CD4-positive, CD25-positive, alpha-beta regulatory T cell (primary cell): ENCODE data around the gene DTYMK. TPM values are rescaled to one million over a fixed set of nuclear protein-coding genes. Genes with fewer than 3 reads are reported as not detected.
A peak's percentile ranks its signal among the peaks of the same experiment; 100 is the strongest.

ENCODE experiments used
- ATAC-seq, 2 donors: fragments of 150-1000 bp; cut with Tn5 transposase; one replicate each; pipeline ENCODE4 v1.10.0; 2021; ENCODE audit warnings: low read depth in 2 of 2, moderate number of reproducible peaks in 2 of 2, moderate library complexity in 1 of 2
- DNase-seq, 3 donors: peaks; one replicate each; pipeline versions ENCODE4 v3.0.0 to v3.0.0-alpha.2; 2012 to 2022; ENCODE audit warnings: mixed read lengths in 1 of 3
- H3K27ac ChIP-seq: one replicate; pipeline ENCODE4 v1.7.0; 2013; ENCODE audit warnings: mild to moderate bottlenecking, low read length; ENCODE audit not compliant: insufficient read depth, poor library complexity, severe bottlenecking
- H3K27me3 ChIP-seq: one replicate; pipeline ENCODE4 v1.7.0; 2013; ENCODE audit warnings: low read length; ENCODE audit not compliant: control insufficient read depth, insufficient read depth
- H3K36me3 ChIP-seq: one replicate; pipeline ENCODE4 v1.7.0; 2013; ENCODE audit warnings: mild to moderate bottlenecking, low read length, moderate library complexity; ENCODE audit not compliant: control insufficient read depth, insufficient read depth
- H3K4me1 ChIP-seq: 2 replicates; pipeline ENCODE4 v1.7.0; 2013; ENCODE audit warnings: mild to moderate bottlenecking, low read length; ENCODE audit not compliant: insufficient read depth, control insufficient read depth, poor library complexity, severe bottlenecking
- H3K4me3 ChIP-seq: one replicate; pipeline ENCODE4 v1.7.0; 2013; ENCODE audit warnings: low read depth, mild to moderate bottlenecking, low read length, moderate library complexity
- H3K9me3 ChIP-seq, 2 experiments: 1 replicate in 1 of 2; 2 replicates in 1 of 2; pipeline ENCODE4 v1.7.0; 2013; ENCODE audit warnings: low read length in 2 of 2, mild to moderate bottlenecking in 1 of 2, moderate library complexity in 1 of 2; ENCODE audit not compliant: control insufficient read depth in 2 of 2
- H3K27ac Mint-ChIP-seq, 3 donors: one replicate each; pipeline ENCODE4 v1.8.0; 2020 to 2022; ENCODE audit warnings: mild to moderate bottlenecking in 3 of 3, mixed read lengths in 3 of 3, moderate library complexity in 2 of 3
- H3K27me3 Mint-ChIP-seq: one replicate; pipeline ENCODE4 v1.8.0; 2022; ENCODE audit warnings: mild to moderate bottlenecking, mixed read lengths
- H3K36me3 Mint-ChIP-seq: one replicate; pipeline ENCODE4 v1.8.0; 2020; ENCODE audit warnings: mixed read lengths
- H3K4me1 Mint-ChIP-seq, 4 donors: one replicate each; pipeline ENCODE4 v1.8.0; 2020 to 2022; ENCODE audit warnings: mixed read lengths in 4 of 4, mild to moderate bottlenecking in 1 of 4
- H3K4me3 Mint-ChIP-seq, 4 donors: one replicate each; pipeline ENCODE4 v1.8.0; 2020 to 2022; ENCODE audit warnings: mild to moderate bottlenecking in 4 of 4, mixed read lengths in 4 of 4, moderate library complexity in 3 of 4
- H3K9me3 Mint-ChIP-seq, 7 donors: one replicate each; pipeline ENCODE4 v1.8.0; 2020 to 2022; ENCODE audit warnings: mixed read lengths in 7 of 7, mild to moderate bottlenecking in 3 of 7, moderate library complexity in 2 of 7
- polyA plus RNA-seq, 4 donors: library from polyadenylated mRNA; unstranded; fragments of 300-500 nt; fragmentation: Illumina TruSeq; gene quantifications; one replicate each; pipeline ENCODE4 v1.2.3, GENCODE V29; 2021
- total RNA-seq: library from RNA; stranded (reverse); gene quantifications from one replicate; pipeline ENCODE4 v1.2.3, GENCODE V29; 2022

The DTYMK gene
- total and polyA plus RNA-seq, 5 donors from 2014 or later = 13.1 to 45.6 (median 38.3) TPM

- peaks cover 17% of the 10 kb centered on the region for H3K4me1 ChIP-seq
- Mint-ChIP-seq H3K9me3 (no peaks in the 10 kb centered on the region), H3K4me1 (peaks cover 27 to 62% (median 43%) of the 10 kb centered on the region in 4 donors), H3K27me3 (no peaks in the 10 kb centered on the region), H3K36me3 (peaks cover 3% of the 10 kb centered on the region), H3K4me3 (peak overlapping the region in 2 of 4 donors; percentile 46 to 73), H3K27ac (peak overlapping the region in 1 of 3 donors; percentile 62)
- H3K36me3 ChIP-seq = peaks cover 3% of the 10 kb centered on the region
- no peak overlapping the region for H3K4me3 ChIP-seq
- H3K27me3 ChIP-seq = no peaks in the 10 kb centered on the region
- no peaks in the 10 kb centered on the region for H3K9me3 ChIP-seq
- no peak overlapping the region for H3K27ac ChIP-seq
- DNase-seq (no peak), ATAC-seq (no peak)
These were observed 45.0 kb downstream of the DTYMK start for GRCh38 chr2:241641631-241642030.

- Histone ChIP-seq H3K4me1 (peaks cover 27% of the 10 kb centered on the region), H3K9me3 (no peaks in the 10 kb centered on the region), H3K27me3 (no peaks in the 10 kb centered on the region), H3K36me3 (peaks cover 3% of the 10 kb centered on the region), H3K4me3 (peak overlapping the region; percentile 4), H3K27ac (no peak overlapping the region)
- peak overlapping the region; percentile 59 to 84 (median 62) for H3K27ac Mint-ChIP-seq
- peak overlapping the region; percentile 29 to 71 (median 52) for H3K4me3 Mint-ChIP-seq
- H3K9me3 Mint-ChIP-seq = no peaks in the 10 kb centered on the region
- H3K27me3 Mint-ChIP-seq = no peaks in the 10 kb centered on the region
- ATAC-seq (no peak), DNase-seq (no peak)
- H3K4me1 Mint-ChIP-seq = peaks cover 27 to 65% (median 47%) of the 10 kb centered on the region in 4 donors
- peaks cover 3% of the 10 kb centered on the region for H3K36me3 Mint-ChIP-seq
These were observed 46.3 kb downstream of the DTYMK start for GRCh38 chr2:241640165-241640795.

DNA sequence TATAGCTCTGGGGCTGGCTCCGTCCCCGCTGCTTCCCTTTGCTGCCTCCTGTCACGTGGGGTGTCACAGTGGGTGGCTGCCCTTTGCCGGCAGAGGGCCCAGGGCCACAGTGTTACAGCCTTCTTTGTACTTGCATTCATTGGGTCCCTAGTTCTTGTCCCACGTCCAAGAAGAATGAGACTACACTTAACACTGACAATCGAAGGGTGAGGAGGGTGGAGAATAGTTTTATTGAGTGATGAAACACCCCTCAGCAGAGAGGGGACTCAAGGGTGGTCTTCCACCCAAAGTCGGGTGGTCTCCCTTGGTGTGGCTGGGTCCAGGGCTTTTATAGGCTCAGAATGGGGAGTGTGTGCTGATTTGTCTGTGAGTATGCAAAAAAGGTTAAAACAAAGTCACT lies 47.2 kb downstream of the DTYMK start:
- no peaks in the 10 kb centered on the region for H3K9me3 ChIP-seq
- peaks cover 27% of the 10 kb centered on the region for H3K4me1 ChIP-seq
- peak overlapping the region in 2 of 3 donors; percentile 42 to 62 for H3K27ac Mint-ChIP-seq
- no peaks in the 10 kb centered on the region for H3K9me3 Mint-ChIP-seq
- ATAC-seq (no peak), DNase-seq (no peak)
- no peaks in the 10 kb centered on the region for H3K36me3 ChIP-seq
- peak overlapping the region; percentile 44 to 92 (median 80) for H3K4me3 Mint-ChIP-seq
- H3K27ac ChIP-seq = no peak overlapping the region
- peaks cover 27 to 72% (median 53%) of the 10 kb centered on the region in 4 donors for H3K4me1 Mint-ChIP-seq
- no peaks in the 10 kb centered on the region for H3K27me3 Mint-ChIP-seq
- no peaks in the 10 kb centered on the region for H3K27me3 ChIP-seq
- no peak overlapping the region for H3K4me3 ChIP-seq
- H3K36me3 Mint-ChIP-seq = no peaks in the 10 kb centered on the region

DNA sequence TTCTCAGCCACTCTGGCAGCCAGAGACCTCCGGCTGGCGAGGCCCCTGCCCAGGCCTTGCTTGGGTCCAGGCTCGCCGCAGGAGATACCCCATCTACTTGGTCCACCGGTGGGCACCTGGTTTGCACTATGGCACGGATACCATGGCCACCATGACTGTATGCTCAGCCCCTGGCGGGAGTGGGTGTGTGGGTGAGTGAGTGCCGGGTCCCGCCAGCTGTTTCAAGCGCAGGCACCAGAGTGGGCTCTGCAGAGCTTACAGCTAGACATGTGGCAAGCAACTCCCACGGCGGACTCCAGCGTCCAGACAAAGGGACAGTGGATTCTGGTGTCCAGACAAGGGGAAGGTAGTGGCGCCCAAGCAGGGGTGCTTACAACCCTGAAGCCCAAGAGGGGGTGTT lies 47.7 kb downstream of the DTYMK start:
- Mint-ChIP-seq H3K27me3 (no peaks in the 10 kb centered on the region), H3K4me1 (peaks cover 27 to 68% (median 53%) of the 10 kb centered on the region in 4 donors), H3K36me3 (no peaks in the 10 kb centered on the region), H3K4me3 (peak overlapping the region; percentile 89 to 98 (median 92)), H3K27ac (peak overlapping the region in 2 of 3 donors; percentile 26 to 96), H3K9me3 (no peaks in the 10 kb centered on the region)
- DNase-seq = no peak
- Histone ChIP-seq H3K27ac (peak overlapping the region; percentile 88), H3K36me3 (no peaks in the 10 kb centered on the region), H3K9me3 (no peaks in the 10 kb centered on the region), H3K4me3 (peak overlapping the region; percentile 93), H3K4me1 (peaks cover 27% of the 10 kb centered on the region), H3K27me3 (no peaks in the 10 kb centered on the region)
- ATAC-seq = no peak

GRCh38 chr2:241637795-241638660 lies 48.6 kb downstream of the DTYMK start:
- ATAC-seq (peak; percentile 10 to 17), DNase-seq (peak in 2 of 3 donors; percentile 44 to 66)
- Histone ChIP-seq H3K4me3 (peak overlapping the region; percentile 93), H3K36me3 (peaks cover 9% of the 10 kb centered on the region), H3K4me1 (peaks cover 27% of the 10 kb centered on the region), H3K9me3 (no peaks in the 10 kb centered on the region), H3K27ac (peak overlapping the region; percentile 88), H3K27me3 (no peaks in the 10 kb centered on the region)
- Mint-ChIP-seq H3K4me1 (peaks cover 27 to 65% (median 52%) of the 10 kb centered on the region in 4 donors), H3K9me3 (no peaks in the 10 kb centered on the region), H3K27me3 (no peaks in the 10 kb centered on the region), H3K36me3 (no peaks in the 10 kb centered on the region), H3K27ac (peak overlapping the region; percentile 94 to 97 (median 96)), H3K4me3 (peak overlapping the region; percentile 89 to 98 (median 92))

DNA sequence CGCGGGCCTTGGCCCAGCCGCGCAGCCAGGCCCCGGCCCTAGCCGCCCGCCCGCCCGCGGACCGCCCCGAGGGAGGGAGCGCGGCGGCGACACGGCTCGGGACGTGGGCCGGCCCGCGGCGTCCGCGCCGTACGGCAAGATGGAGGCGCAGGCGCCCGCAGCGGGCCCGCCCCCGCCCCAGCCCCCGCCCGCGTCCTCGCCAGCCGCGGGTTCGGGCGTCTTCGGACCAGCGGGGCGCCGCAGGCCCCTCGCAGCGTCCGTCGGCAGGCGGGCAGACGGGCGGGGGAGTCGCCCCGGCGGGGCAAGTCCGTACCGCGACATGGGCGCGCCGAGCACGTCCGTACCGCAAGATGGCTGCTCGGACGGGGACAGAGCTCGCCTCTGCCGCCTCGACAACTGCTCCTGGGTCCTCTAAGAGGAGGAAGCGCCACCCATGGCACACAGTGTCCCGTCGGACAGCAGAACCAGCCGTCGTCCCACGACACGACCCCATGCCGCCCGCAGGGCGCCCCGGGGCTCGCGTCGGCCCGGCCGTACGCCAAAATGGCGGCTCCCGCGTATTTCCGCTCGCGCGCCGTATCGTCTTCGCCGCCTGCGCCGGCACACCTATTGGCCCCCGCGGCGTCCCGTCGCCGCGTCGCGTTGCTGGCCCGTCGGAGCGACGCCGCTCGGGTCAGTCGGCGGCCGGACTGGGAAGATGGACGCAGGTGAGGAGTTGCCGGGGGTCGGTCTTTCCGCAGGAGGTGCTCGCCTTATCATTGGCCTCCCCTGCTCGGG lies 49.4 kb downstream of the DTYMK start, which contains the start of the genes ATG4B and THAP4:
Gene ATG4B (plus strand): TSS at position 676 of the 777 bp plus-strand sequence. CDS start 22 bp downstream, at position 698.
Gene THAP4 (minus strand): TSS at position 141 of the 777 bp plus-strand sequence. CDS start 141 bp downstream, outside the sequence.
- ATAC-seq (peak; percentile 68 to 73), DNase-seq (peak; percentile 69 to 87 (median 81))
- Histone ChIP-seq H3K27me3 (no peaks in the 10 kb centered on the region), H3K4me1 (peaks cover 27% of the 10 kb centered on the region), H3K4me3 (peak within 1 kb of the TSS; percentile 93), H3K36me3 (peaks cover 17% of the 10 kb centered on the region), H3K27ac (peak within 1 kb of the TSS; percentile 88), H3K9me3 (no peaks in the 10 kb centered on the region)
- H3K36me3 Mint-ChIP-seq = no peaks in the 10 kb centered on the region
- no peaks in the 10 kb centered on the region for H3K9me3 Mint-ChIP-seq
- H3K27me3 Mint-ChIP-seq = no peaks in the 10 kb centered on the region
- H3K4me1 Mint-ChIP-seq = peaks cover 22 to 60% (median 50%) of the 10 kb centered on the region in 4 donors
- H3K27ac Mint-ChIP-seq = peak within 1 kb of the TSS; percentile 94 to 97 (median 96)
- peak within 1 kb of the TSS; percentile 89 to 98 (median 92) for H3K4me3 Mint-ChIP-seq
